Measurements from ENCODE around the gene PTPRF.
"Not testable (repeated sequence)": the region's sequence is repeated elsewhere in the genome, so short reads cannot be mapped to it uniquely, and the experiment has no call there.

Gene PTPRF

GRCh38 chr1:43538969-43539368 lies 8.3 kb downstream of the PTPRF start:
- no peak for DNase-seq

GRCh38 chr1:43539726-43540434 lies 9.2 kb downstream of the PTPRF start:
- DNase-seq, result no peak

- no peak for DNase-seq
Observed at GRCh38 chr1:43540653-43541071, 10.0 kb downstream of the PTPRF start.

- DNase-seq, result no peak
Observed at GRCh38 chr1:43541141-43541540, 10.5 kb downstream of the PTPRF start.

- DNase-seq, result no peak
Observed at GRCh38 chr1:43541721-43542401, 11.2 kb downstream of the PTPRF start.

GRCh38 chr1:43542527-43543458 lies 12.1 kb downstream of the PTPRF start:
- no peak for DNase-seq

GRCh38 chr1:43543567-43543966 lies 12.9 kb downstream of the PTPRF start:
- no peak for DNase-seq

GRCh38 chr1:43545339-43545694 lies 14.6 kb downstream of the PTPRF start:
- DNase-seq, result no peak

- DNase-seq, result no peak
Observed at GRCh38 chr1:43545695-43546387, 15.2 kb downstream of the PTPRF start.

GRCh38 chr1:43546388-43547100 lies 15.9 kb downstream of the PTPRF start:
- no peak for DNase-seq

- no peak for DNase-seq
Observed at GRCh38 chr1:43547538-43548072, 16.9 kb downstream of the PTPRF start.

GRCh38 chr1:43548285-43549271 lies 17.9 kb downstream of the PTPRF start:
- no peak for DNase-seq

GRCh38 chr1:43549394-43549793 lies 18.7 kb downstream of the PTPRF start:
- not testable (repeated sequence) for DNase-seq

- DNase-seq, result no peak
Observed at GRCh38 chr1:43549921-43550597, 19.4 kb downstream of the PTPRF start.

- DNase-seq, result no peak
Observed at GRCh38 chr1:43550598-43551246, 20.0 kb downstream of the PTPRF start.

- no peak for DNase-seq
Observed at GRCh38 chr1:43551396-43551888, 20.8 kb downstream of the PTPRF start.

GRCh38 chr1:43552059-43552742 lies 21.5 kb downstream of the PTPRF start:
- no peak for DNase-seq

- DNase-seq, result no peak
Observed at GRCh38 chr1:43552813-43553212, 22.1 kb downstream of the PTPRF start.
